Suprapubic skin (tissue), 4 donors: Measurements from ENCODE around the gene SCNN1B.

Experiments used
- CTCF ChIP-seq, 2 donors: fragments of 200-600 bp in 1 of 2; fragments of 450-650 bp in 1 of 2; sonication (generic) in 1 of 2; IDR thresholded peaks; one replicate each; pipeline ENCODE4 v1.5.1; 2016 to 2019; ENCODE audit warnings: antibody characterized with exemption in 2 of 2, mild to moderate bottlenecking in 1 of 2, moderate library complexity in 1 of 2
- POLR2A ChIP-seq, 2 donors: fragments of 450-650 bp; IDR thresholded peaks; one replicate each; pipeline ENCODE4 v1.6.1; 2017; ENCODE audit warnings: antibody characterized with exemption in 2 of 2, mild to moderate bottlenecking in 2 of 2, moderate library complexity in 2 of 2
- POLR2AphosphoS5 ChIP-seq, 3 donors: sonication (generic); formaldehyde crosslinking; IDR thresholded peaks; one replicate each; pipeline ENCODE4 v1.6.1; 2017; ENCODE audit warnings: antibody characterized with exemption in 3 of 3

GRCh38 chr16:23282568-23282967 lies 19.5 kb upstream of the SCNN1B start:
- no peak for TF ChIP-seq CTCF (IDR thresholded peaks at IDR 0.05)
- no peak for TF ChIP-seq POLR2AphosphoS5 (IDR thresholded peaks at IDR 0.05)
- no peak for TF ChIP-seq POLR2A (IDR thresholded peaks at IDR 0.05)
